Lung (tissue), 12 donors: Measurements from ENCODE around the gene AFAP1. TPM values are rescaled to one million over a fixed set of nuclear protein-coding genes. Genes with fewer than 3 reads are reported as not detected.
A peak's percentile ranks its signal among the peaks of the same experiment; 100 is the strongest.

ENCODE experiments used
- ATAC-seq: fragments of 200-7000 bp; cut with Tn5 transposase; one replicate; pipeline ENCODE4 v1.9.1; 2020; ENCODE audit warnings: moderate number of reproducible peaks; ENCODE audit not compliant: insufficient read depth, low FRiP score
- DNase-seq, 3 donors: peaks; one replicate each; pipeline ENCODE4 v3.0.0-alpha.2; 2013 to 2017
- H3K27ac ChIP-seq, 2 donors: one replicate each; pipeline ENCODE4 v1.5.1; 2013; ENCODE audit warnings: mild to moderate bottlenecking in 2 of 2, moderate library complexity in 2 of 2, control low read depth in 1 of 2, inconsistent platforms in 1 of 2, low read depth in 1 of 2, low read length in 1 of 2
- H3K27me3 ChIP-seq, 3 donors: one replicate each; pipeline ENCODE4 v1.5.1; 2013; ENCODE audit warnings: low read length in 2 of 3; ENCODE audit not compliant: control insufficient read depth in 3 of 3, insufficient read depth in 3 of 3
- H3K36me3 ChIP-seq, 4 donors: one replicate each; pipeline ENCODE4 v1.5.1; 2013; ENCODE audit warnings: low read length in 4 of 4, mild to moderate bottlenecking in 1 of 4, moderate library complexity in 1 of 4; ENCODE audit not compliant: control insufficient read depth in 4 of 4, insufficient read depth in 4 of 4
- H3K4me1 ChIP-seq, 5 donors: one replicate each; pipeline ENCODE4 v1.5.1; 2013; ENCODE audit warnings: low read length in 5 of 5, mild to moderate bottlenecking in 2 of 5, moderate library complexity in 1 of 5; ENCODE audit not compliant: control insufficient read depth in 5 of 5, insufficient read depth in 5 of 5
- H3K4me3 ChIP-seq: one replicate; pipeline ENCODE4 v1.5.1; 2013; ENCODE audit warnings: mild to moderate bottlenecking, control low read depth, moderate library complexity
- H3K9ac ChIP-seq, 2 donors: one replicate each; pipeline ENCODE4 v1.5.1; 2013; ENCODE audit warnings: low read length in 2 of 2, control low read depth in 1 of 2; ENCODE audit not compliant: insufficient read depth in 1 of 2
- H3K9me3 ChIP-seq, 4 donors: one replicate each; pipeline ENCODE4 v1.5.1; 2013; ENCODE audit warnings: low read length in 3 of 4, mild to moderate bottlenecking in 1 of 4, moderate library complexity in 1 of 4; ENCODE audit not compliant: control insufficient read depth in 4 of 4, insufficient read depth in 3 of 4
- WGBS, 2 donors: extraction: QIAGEN DNeasy Blood & Tissue Kit; methylation state at CpG; one replicate each; pipeline ENCODE4 v1.1.7; 2013; 5-methylcytosine and 5-hydroxymethylcytosine counted together
- polyA plus RNA-seq, 2 donors: library from polyadenylated mRNA; stranded (reverse); fragments of 200-250 nt; gene quantifications; one replicate each; pipeline ENCODE4 v1.2.1, GENCODE V29; 2013
- total RNA-seq, 2 donors: library from RNA; depleted of rRNA in 1 of 2; stranded (reverse); fragments of >200 nt in 1 of 2; gene quantifications; one replicate each; pipeline ENCODE4 v1.2.1, GENCODE V29; 2014 to 2021
- TF ChIP-seq, protein P1 (sequence below): IDR thresholded peaks from 2 replicates; pipeline ENCODE4 v1.5.1; 2012; ENCODE audit warnings: mild to moderate bottlenecking; ENCODE audit errors: control extremely low read depth, extremely low read depth
- donor health status: control.
- donor health status: control.
- donor health status: Bipolar disorder and iron deficiency.
- donor health status: healthy.
- donor health status: DM: yes; HTN: yes; CAD: no.

AFAP1 gene
- total and polyA plus RNA-seq, 4 donors = 5.3 to 34.1 (median 12.3) TPM

DNA sequence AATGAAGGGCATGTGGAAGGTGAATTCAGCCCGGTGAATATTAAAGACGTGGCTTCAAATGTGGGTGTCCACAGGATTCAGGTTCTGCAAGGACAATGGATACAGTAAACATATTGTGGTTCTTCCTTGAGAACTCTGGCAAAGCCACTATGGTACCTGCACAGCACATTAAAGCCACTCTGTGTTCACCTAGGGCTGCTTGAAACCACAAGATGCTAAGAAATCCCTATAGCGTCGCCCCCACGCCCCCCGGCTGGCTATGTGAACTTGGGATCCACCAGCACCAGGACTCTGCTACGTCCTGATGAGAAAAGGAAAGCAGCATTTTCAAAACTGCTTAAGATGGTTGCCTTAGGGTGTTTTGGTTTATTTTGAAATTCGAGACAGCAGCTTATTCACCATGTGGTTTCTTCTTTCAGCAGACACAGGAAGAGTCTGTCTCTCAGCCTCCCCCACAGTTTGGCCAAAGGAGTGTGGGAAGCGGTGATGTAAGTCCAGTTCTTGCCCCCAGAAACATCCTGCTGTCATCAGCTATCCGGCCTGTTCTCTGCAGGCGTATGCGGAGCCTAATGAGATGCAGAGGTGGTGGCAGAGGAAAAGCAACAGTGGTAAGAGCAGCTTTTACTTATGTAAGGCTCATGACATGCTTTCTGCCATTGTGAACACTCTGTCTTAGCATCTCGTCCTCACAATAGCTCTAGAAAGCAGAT lies 111.5 kb downstream of the AFAP1 start:
- peak; percentile 67 for ATAC-seq
- TF ChIP-seq, protein P1, sequence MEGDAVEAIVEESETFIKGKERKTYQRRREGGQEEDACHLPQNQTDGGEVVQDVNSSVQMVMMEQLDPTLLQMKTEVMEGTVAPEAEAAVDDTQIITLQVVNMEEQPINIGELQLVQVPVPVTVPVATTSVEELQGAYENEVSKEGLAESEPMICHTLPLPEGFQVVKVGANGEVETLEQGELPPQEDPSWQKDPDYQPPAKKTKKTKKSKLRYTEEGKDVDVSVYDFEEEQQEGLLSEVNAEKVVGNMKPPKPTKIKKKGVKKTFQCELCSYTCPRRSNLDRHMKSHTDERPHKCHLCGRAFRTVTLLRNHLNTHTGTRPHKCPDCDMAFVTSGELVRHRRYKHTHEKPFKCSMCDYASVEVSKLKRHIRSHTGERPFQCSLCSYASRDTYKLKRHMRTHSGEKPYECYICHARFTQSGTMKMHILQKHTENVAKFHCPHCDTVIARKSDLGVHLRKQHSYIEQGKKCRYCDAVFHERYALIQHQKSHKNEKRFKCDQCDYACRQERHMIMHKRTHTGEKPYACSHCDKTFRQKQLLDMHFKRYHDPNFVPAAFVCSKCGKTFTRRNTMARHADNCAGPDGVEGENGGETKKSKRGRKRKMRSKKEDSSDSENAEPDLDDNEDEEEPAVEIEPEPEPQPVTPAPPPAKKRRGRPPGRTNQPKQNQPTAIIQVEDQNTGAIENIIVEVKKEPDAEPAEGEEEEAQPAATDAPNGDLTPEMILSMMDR = no peak
- no peaks in the 10 kb centered on the region for H3K9me3 ChIP-seq
- H3K4me1 ChIP-seq = peaks cover 4 to 48% (median 27%) of the 10 kb centered on the region in 5 donors
- H3K27me3 ChIP-seq = no peaks in the 10 kb centered on the region
- H3K9ac ChIP-seq = peak overlapping the region in 1 of 2 donors; percentile 54
- peaks cover 0 to 8% (median 4%) of the 10 kb centered on the region in 4 donors for H3K36me3 ChIP-seq
- peak; percentile 90 to 97 (median 93) for DNase-seq
- 21 to 44% methylated on average over 13 of the region's 13 CpGs for WGBS, 2 donors
- no peak overlapping the region for H3K4me3 ChIP-seq
- peak overlapping the region; percentile 72 to 82 for H3K27ac ChIP-seq

DNA sequence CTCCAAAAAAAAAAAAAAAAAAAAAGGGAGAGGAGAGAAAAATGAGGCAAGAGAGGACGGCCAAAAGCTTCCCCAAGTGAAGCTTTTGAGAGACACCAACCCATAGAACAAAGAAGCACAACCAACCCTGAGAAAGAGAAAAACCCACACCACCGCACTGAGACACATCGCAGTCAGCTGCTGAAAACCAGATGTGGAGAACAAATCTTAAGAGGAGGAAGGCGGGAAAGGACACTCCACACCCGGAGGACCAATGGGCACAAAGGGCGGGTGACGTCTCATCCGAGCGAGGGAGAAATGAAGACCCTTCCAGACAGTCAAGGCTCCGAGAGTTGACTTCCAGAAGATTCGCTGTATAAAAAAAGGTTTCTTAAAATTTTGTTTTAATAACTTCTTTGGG lies 112.1 kb downstream of the AFAP1 start:
- Histone ChIP-seq H3K36me3 (peaks cover 0 to 8% (median 4%) of the 10 kb centered on the region in 4 donors), H3K9ac (no peak overlapping the region), H3K27me3 (no peaks in the 10 kb centered on the region), H3K4me3 (no peak overlapping the region), H3K27ac (peak overlapping the region in 1 of 2 donors; percentile 4), H3K9me3 (no peaks in the 10 kb centered on the region), H3K4me1 (peaks cover 4 to 52% (median 33%) of the 10 kb centered on the region in 5 donors)
- DNase-seq (no peak), ATAC-seq (no peak)
- TF ChIP-seq, protein P1 = no peak
- WGBS, 2 donors = 89 to 95% methylated on average over 11 of the region's 11 CpGs

DNA sequence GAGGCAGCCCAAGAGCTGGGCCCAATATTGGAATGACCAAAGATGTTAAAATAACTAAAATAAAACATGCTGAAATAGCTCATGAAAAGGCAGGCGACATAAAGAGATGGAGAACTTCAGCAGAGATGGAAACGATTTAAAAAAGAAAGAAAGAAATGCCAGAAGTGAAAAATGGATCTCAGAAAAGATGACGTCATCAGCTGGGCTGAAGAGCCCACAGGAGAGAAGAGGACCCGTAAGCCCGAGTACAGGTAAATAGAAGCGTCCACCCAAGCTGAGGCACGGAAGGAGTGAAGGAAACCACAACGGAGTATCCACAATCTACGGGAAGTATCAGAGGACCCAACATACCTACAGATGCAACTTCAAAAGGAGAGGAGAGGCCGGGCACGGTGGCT lies 112.8 kb downstream of the AFAP1 start:
- 97% methylated on average over 11 of the region's 11 CpGs for WGBS, 2 donors
- no peak for ATAC-seq

More for the DNA sequence above, 112.8 kb downstream of the AFAP1 start:
- no peaks in the 10 kb centered on the region for H3K27me3 ChIP-seq
- H3K36me3 ChIP-seq = peaks cover 0 to 8% (median 4%) of the 10 kb centered on the region in 4 donors
- TF ChIP-seq, protein P1 = no peak
- no peak for DNase-seq
- H3K4me1 ChIP-seq = peaks cover 4 to 57% (median 39%) of the 10 kb centered on the region in 5 donors
- H3K27ac ChIP-seq = no peak overlapping the region
- no peak overlapping the region for H3K9ac ChIP-seq
- no peaks in the 10 kb centered on the region for H3K9me3 ChIP-seq
- H3K4me3 ChIP-seq = no peak overlapping the region
